NCI-H345 (cell line): Measurements from ENCODE around the gene PRTG.
"Not testable (repeated sequence)": the region's sequence is repeated elsewhere in the genome, so short reads cannot be mapped to it uniquely, and the experiment has no call there.

Source experiments
- DNase-seq: peaks from one replicate; lab custom pipeline; 2025; lab: John Stamatoyannopoulos, UW

Gene PRTG

DNA sequence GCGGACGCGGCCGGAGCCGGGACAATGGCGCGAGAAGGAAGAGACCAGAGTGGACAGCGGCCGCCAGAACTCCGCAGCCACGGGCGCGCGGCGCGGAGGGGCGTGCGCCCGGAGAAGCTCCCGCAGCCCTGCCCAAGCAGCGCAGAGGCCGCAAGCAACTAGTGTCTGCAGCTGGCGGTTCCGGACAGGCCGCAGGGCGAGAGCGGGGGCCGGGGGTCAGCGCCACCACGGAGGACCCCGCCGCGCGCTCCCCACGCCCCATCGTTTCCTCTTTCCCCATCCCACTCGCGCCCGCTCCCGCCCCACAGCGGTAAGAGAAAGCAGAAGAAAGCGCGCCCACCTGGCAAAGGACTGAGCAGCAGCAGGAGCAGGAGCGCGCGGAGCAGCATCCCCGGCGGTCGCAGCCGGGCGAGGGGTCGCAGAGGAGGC lies 440 bp downstream of the PRTG start:
- DNase-seq: peak; percentile 32

DNA sequence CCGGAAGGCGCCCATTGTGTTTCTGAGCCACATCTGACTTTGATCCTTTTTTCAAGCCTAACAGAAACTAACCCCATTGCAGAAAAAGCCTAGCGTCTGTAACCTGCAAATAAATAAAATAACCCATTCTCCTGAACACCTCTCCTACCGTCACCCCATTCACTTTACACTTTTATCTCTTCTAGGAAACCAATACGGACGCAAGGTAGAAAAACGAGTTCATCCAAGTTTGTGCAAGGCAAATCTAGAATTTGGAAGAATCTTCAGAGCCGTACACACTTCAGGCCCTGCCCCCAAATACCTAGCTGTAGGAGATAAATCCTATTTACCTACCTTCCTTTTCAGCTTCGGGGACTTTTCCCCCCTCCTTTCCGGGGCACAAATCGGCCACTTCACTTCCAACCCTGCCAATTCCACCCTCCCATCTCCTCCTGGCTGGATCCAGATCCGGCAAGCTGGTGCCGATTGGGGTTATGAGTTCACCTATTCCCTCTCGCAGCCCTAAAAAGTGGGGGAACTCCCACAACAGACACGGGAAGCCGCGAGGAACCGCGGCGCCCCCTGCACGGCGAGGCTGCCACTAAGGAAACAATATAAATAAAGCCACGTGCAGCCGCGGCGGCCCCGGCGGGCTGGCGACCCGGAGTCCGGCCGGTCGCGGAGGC lies 987 bp downstream of the PRTG start:
- peak; percentile 7 for DNase-seq

DNA sequence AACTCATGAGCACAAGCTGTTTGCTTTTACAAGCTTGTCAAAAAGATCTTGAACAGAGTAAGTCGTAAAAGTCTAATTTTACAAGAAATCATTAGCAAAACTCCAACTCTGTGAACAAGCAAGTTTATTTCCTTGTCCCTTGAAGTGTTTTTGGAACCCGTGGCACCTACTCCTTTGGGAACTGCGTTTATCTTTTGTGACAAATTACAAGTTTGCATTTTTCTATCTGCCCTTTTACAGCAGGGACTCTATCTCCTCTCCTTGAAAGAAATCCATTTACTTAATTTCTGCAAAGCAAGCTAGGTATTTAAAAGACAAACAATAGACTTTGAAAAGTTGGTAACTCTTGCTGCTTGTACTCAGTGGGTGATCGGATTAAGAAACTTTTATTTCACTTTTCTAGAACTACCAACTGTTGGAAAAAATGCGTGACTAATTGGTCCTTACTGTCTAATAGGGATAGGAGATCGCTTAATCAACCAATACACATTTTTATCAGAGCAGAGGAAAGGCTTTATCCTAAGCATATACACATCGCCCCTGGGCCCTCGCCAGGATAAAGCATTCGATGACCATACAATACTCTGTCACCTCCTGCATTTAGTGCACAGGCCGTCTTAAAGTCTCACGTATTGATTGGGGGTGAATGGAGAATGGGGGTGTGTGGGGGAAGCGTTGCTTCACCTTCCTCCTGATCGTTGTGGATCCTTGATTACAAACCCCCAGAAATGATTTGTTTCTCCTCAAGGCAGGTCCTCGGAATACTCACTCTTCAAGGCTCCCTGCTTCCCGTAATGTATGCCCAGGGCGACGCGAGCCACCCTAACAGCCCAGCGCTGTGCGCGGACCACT lies 1.7 kb downstream of the PRTG start:
- no peak for DNase-seq

DNA sequence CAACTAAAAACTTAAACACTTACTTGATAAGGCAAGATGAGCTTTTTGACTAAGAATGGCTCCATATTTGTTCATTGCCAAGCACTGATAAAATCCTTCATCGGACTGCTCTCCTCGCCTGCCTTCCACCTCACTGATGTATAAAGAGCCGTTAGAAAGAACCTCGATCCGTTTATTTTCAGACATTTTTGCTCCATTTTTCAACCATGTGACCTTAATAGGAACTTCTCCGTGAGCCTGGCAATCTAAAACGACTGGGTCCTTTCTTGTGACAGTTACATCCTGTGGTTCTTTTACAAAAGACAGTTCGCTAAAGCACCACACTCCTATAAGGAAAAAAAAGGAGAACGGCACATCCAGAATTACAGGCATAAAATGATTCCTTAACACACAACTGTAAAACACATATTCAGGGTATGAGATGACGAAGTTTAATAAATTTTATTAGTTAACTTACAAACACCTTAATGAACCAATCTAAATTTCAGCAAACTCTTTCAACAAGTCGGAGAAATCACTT lies 2.5 kb downstream of the PRTG start:
- no peak for DNase-seq

DNA sequence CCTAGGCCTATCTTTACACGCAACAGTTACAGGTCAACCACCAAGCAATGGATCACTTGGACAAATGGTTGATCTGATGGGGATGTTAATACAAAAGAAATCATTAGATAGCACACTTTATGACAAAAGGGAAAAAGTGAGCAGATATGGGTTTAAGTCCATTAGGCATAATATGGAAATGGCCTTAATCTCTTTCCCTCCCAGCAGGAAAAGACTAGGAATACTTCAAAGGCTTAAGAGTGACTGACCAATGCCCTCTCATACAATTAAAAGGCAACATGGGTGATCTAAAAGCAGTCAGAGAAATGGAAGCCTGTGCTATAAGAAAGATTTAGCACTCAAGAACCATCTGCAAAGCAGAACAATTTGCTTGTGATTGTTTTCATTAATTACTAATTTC lies 3.3 kb downstream of the PRTG start:
- no peak for DNase-seq

DNA sequence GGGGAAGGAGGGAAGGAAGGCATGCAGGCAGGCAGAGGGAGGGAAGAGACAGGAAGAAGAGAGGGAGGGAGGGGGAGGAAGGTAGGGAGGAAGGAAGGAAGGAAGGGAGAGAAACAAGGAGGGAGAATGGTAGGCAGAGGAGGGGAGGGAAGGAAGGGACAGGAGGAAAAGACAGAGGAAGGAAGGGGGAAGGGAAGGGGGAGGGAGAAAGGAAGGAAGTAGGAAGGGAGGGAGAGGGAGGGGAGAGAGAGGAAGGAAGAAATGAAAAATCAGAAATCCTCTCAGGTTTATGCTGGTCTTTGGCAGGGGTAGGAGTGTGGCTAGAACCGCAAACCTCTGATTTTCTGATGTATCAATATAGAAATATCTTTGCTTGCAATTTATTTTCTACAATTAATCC lies 4.2 kb downstream of the PRTG start:
- no peak for DNase-seq

DNA sequence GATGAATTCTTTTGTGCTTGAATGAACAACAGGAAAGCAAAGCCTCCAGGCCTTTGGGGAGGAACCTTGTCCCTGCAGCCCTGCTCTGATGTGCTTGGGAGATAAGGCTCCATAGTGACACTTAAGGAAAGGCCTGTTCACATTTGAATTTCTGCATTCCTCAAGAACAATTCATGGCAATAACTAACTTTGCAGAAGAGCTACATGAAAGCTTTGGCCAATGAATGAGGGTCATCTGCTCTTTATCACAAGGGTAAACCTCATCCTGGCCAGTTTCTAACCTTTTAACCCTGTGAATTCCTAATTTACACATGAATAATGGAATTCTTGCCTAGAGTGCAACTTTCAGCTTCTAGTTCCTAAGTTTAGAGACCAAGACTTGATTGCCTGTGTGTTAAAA lies 5.6 kb downstream of the PRTG start:
- no peak for DNase-seq

DNA sequence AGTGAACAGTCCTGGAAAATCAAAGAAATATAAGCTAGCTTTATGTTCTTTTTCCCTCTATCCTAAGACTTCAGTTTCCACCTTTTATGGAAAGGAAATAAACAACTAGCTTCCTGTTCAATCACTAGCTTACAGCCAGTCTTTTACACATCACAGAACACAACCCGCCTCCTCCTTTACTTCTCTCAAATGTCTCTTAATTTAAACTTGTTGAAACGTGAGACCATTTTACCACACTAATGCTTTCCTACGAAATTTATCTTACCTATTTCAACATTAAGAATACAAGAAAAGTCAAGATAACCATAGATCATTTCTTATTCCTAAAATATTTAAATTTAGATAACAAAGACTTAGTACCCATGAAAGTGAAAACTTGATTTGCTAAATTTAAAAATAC lies 6.2 kb downstream of the PRTG start:
- DNase-seq: no peak

DNA sequence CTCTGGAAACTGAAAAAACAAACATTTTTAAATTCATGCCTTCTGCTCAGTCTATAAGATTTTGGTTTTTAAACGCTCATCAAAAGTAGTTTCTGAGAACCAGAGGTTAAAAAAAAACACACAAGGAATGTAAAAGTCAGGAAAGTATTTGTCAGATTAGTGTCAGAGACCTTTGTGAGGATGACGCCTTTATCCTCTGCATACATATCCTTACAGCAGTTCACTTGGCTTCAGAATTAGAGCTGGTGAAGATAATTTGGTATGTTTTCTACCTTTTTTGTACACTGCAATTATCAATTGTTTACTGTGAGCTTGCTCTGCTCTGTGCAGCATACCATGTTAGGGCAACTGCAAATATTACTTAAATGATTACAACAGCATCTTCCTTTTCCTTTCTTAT lies 8.3 kb downstream of the PRTG start:
- DNase-seq: no peak

DNA sequence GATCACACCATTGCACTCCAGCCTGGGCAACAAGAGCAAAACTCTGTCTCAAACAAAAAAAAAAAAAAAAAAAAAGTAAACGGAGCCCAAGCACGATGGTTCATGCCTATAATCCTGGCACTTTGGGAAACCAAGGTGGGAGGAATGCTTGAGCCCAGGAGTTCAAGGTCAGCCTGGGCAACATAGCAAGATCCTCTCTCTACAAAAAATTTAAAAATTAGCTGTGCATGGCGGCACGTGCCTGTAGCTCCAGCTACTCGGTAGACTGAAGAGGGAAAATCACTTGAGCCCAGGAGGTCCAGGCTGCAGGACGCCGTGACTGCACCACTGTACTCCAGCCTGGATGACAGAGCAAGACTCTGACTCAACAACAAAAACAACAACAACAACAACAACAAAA lies 9.5 kb downstream of the PRTG start:
- not testable (repeated sequence) for DNase-seq

DNA sequence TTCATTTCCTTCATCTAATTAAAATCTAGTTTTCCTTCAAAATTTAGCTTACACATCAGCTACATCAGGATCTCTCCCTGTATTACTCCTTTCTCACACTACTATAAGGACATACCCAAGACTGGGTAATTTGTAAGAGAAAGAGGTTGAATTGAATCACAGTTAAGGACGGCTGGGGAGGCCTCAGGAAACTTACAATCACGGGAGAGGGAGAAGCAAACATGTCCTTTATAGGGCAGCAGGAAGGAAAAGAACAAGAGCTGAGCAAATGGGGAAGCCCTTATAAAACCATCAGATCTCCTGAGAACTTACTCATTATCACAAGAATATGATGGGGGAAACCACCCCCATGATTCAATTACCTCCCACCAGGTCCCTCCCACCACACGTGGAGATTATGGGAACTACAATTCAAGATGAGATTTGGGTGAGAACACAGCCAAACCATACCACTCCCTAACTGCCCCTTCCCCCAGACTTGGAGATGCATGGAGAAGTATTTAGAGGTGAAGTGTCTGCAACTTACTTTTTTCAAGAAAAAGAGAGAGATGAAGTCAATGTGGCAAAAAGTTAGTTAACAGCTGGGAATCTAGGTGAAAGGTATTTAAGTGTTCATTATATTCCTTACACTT lies 21.3 kb downstream of the PRTG start:
- no peak for DNase-seq

DNA sequence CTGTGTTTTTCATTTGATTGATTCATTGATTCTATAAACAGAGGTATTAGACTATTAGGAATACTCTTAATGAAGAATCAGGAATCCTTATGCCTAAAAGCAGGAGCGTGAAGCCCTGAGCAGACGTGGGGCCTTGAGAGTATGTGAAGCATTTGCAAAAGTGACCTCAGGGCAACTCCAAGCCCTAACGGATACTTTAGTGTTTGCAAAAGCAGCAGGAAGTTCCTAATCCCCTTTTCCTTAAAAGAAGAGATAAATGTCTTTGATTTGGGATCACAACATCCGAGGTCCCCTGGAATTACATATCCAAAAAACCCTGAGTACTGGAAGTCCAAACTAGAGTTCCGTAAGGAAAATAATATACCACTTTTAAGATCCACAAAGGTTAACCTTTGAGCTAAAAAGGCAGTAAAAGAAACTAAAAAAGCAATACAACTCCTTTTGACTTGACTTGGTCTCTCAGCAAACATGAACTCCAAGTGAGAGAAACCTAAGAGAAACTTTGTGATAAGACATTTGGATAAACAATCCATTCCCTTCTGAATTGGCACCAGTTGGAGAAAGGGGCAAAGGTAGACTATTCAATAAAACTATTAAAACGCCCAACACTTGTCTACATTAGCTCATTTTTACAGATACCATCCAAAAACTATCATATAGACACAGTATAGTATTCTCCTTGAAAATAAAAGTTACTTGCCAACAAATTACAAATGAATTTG lies 27.4 kb downstream of the PRTG start:
- no peak for DNase-seq

DNA sequence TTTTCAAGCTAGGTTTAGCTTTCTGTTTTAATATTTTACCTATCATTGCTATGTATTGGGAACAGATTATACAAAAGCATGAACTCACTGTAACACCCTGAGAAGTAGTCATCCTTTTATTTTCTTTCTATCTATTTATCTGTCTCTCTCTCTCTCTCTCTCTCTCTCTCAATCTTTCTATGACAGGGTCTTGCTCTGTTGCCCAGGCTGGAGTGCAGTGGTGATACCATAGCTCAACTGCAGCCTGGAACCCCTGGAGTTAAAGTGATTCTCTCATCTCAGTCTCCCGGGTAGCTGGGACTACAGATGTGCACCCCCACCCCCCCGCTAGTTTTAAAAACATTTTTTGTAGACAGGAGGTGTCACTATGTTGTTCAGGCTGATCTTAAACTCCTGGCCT lies 28.9 kb downstream of the PRTG start:
- DNase-seq: no peak

DNA sequence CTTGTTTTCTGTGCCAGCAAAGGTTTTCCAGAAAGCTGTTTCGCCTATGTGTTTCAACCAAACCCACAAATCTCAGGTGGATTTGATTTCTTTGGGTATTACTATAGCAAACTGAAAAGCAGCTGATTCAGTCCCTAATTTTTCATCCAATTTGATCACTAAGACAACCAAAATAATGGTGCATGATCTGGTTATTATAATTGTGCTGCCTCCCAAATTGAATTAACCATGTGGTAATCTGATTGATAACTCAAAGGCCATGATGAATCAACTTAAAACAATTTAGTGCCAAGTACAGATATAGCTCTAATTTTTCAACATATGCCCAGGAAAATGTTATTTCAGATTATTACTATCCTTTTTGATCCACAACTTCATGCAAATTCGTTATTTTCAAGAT lies 30.6 kb downstream of the PRTG start:
- no peak for DNase-seq

DNA sequence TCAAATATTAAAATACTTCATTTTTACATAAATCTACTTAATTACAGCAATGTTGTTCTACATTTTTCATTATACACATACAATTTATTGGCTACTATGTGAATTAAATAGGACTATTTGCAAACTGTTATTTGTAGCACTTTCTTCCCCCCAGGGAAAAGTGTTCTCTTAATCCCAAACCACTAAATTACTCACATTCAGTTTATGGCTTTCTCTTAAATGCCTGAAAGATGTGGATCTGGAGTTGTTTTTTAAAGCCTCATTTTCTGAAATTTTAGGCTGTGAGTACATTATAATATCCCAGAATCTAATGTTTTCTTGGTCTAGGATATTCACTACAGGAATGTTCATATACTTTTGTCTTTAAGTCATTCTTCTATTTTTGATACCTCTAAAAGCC lies 32.7 kb downstream of the PRTG start:
- no peak for DNase-seq

DNA sequence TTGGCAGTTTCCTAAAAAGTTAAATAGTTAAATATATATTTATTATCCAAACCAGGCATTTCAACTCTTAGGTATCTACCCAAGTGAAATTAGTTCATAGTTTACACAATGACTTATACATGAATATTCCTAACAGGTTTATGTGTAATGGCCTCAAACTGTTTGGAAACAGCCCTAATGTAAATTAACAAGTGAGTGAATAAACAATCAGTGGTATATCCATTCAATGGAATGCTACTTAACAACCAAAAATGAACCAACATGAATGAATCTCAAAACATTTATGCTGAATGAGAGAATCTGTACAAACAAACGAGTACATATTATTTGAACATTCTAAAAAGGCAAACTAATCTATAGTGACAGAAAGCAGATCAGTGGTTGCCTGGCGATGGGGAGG lies 33.5 kb downstream of the PRTG start:
- DNase-seq: no peak

DNA sequence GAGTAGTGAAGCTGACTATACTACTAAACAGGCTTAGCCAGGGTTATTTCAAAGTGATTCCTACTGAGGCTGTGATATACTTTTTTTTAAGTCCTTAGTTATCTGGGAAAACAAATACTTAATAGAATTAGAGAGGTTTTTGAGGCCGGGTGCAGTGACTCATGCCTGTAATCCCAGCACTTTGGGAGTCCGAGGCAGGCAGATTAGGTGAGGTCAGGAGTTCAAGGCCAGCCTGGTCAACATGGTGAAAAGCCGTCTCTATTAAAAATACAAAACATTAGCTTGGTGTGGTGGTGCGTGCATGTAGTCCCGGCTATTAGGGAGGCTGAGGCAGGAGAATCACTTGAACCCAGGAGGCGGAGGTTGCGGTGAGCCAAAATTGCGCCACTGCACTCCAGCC lies 34.2 kb downstream of the PRTG start:
- no peak for DNase-seq

DNA sequence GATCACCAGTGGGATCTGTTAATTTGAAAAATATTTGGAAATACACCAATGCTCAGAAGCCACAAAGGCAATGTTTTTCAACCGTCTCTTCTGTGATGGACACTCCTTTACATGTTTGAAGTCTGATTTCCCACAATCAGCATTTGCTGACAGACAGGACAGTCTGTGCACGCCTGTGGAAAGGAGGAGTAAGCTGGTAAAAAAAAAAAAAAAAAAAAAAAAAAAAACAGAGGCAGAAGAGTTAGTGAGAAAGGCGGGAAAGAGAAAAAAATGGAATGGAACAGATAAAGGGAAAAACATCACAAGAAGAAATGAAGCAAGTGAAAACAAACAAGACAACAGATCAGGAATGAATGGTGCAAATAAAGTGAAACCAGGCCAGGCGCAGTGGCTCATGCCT lies 35.0 kb downstream of the PRTG start:
- DNase-seq: no peak

DNA sequence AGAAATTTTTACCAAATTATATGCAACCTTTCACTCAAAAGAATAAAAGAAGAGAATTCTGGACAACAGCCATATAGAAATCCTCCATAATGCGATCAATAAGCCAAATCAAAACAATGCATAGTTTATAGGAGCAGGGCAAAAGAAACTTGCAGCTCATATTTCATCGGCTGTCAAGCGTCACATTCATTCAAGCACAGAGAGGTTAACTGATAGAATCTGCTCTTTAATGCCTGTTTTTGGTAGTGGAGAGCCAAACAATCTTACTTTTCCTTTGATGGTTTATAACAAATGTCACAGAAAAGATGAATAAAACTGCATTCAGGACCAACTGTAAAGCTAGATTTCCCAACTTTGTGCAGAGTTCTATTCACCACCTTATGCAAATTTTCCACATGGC lies 35.4 kb downstream of the PRTG start:
- no peak for DNase-seq

DNA sequence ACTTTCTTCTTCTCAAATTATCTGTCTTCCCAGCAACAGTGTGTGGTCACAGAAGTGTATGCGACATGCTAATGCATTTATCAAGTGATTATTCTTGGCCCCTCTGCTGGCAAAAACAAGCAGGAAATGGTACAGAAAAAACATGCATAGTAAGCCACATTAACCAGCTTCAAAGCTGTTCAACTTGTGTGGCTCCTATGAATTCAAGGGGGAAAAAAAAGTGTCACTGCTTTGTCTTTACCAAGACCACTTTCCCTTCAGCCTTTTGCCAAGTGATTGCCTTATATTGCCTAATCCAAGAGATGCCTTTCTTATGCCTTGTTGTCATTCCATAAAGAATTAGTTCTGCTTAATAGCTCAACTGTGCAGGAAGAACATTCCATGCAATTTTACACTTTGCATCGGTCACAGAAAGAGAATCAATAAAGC lies 39.1 kb downstream of the PRTG start:
- DNase-seq: no peak

DNA sequence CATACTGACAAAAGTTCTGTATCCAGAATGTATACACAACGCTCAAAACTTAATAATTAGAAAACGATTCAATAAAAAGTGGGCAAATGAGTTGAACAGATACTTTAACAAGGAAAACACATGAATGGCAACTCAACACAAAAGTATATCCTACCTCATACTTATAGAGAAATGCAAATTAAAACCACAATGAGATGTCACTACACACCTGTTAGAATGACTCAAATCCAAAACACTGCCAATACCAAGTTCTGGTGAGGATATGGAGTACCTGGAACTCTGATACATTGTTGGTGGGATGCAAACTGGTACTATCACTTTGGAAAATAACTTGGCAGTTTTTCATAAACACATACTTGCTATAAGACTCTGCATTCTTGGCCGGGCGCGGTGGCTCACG lies 42.1 kb downstream of the PRTG start:
- DNase-seq: no peak

DNA sequence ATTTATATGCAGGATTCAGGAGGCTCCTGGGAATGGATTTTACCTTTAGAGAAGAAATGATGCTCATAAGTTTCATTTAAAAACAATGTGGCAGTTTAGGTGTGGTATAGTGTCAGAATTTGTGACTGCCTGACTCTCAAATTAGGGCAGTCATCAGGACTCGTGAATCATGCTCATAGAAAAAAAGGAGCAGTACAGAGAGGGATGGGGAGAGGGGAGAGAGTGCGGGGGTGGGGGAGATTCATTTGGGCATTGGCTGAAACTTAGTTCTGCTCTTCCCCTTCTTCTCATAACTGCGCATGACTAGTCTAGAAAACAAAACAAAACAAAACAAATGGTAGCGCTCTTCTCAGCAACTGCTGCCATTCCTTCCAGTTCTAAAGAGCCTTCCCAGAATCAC lies 44.3 kb downstream of the PRTG start:
- no peak for DNase-seq
